GM21390 (cell line): ENCODE data around the gene C6orf132.

Experiments
- ATAC-seq: cut with Tn5 transposase; IDR thresholded peaks from one replicate; pipeline ENCODE4 v1.9.1; 2021; ENCODE audit not compliant: unreplicated experiment

The C6orf132 gene

GRCh38 chr6:42108071-42108470 is 34.3 kb downstream of the C6orf132 start:
- no peak for ATAC-seq

DNA sequence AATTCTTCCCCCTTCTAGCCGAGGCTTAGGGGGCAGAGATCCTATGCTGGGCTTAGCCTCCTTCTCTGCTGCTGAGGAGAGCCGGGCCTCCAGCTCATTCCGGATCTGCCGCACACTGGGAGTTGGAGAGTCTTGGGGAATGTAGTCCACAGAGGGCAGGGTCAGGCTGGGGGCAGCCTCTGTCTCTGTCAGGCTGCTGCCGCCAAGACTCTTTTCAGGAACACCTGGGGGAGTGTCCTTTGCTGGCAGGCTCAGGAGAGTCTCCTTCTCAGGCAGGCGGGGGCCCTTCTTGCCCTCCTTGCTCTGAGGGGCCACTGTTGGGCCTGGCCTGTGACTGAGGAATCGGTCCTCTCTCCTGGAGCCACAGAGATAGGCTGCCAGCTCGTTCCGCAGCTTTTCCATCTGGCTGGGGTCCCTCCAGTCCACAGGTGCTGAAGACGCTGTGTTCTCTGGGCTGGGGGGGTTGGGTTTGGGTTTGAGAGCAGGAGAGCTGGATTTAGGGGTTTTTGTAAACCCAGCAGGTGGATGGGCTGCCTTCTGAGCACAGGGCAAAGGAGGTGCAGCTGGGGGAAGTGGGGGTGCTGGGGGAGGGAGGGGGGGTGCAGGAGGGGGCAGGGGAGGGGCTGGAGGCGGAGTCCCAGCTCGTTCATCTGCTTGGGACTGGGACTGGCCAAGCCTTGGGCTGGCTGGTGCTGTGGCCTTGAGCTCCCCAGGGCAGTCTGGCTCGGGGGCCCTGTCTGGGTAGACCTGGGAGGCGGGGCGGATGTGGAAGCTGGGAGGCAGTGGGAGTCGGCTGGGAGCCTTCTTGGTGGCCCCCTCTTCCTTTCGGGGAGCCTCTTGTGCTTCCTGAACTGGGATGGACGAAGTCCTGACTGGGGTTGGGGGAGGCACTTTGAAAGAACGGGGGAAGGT is 36.1 kb downstream of the C6orf132 start:
- no peak for ATAC-seq

GRCh38 chr6:42105709-42106108 is 36.7 kb downstream of the C6orf132 start:
- no peak for ATAC-seq

- no peak for ATAC-seq
These were observed 37.2 kb downstream of the C6orf132 start for GRCh38 chr6:42105156-42105648.

GRCh38 chr6:42104804-42105125 is 37.7 kb downstream of the C6orf132 start:
- no peak for ATAC-seq

DNA sequence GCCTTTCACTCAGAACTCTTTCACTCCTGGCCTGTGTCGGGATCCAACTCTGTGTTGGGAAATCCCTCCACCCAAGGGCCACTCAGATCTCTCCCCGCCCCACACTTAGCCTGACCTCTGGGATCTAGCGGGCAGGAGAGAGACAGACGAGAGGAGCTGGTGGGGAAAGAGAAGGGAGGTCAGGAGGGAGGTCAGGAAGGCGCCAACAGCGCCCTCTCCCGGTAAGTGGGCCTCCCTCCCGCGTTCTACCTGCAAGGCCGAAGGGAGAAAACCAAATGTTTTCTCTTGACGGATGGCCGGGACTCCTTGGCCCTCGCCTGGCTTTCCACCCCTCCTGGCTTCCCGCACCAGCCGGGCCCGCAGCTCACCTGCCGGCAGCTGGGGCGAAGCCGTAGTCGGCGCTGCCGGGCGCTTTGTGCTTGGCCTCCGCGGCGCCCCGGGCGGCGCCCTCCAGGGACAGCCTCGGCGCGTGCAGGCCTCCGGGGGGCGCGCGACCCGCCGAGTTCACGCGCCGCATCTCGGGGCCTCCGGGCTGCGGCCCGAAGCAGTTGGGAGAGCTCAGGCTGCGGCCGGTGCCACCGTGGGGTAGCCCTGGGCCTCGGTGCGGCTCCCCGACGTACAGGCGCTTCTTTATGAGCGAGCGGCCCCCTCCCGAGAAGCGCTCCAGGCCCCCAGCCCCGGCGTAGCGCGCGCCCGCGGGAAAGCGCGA is 38.2 kb downstream of the C6orf132 start:
- peak; percentile 71 for ATAC-seq

GRCh38 chr6:42103753-42104094 is 38.7 kb downstream of the C6orf132 start:
- peak; percentile 17 for ATAC-seq

DNA sequence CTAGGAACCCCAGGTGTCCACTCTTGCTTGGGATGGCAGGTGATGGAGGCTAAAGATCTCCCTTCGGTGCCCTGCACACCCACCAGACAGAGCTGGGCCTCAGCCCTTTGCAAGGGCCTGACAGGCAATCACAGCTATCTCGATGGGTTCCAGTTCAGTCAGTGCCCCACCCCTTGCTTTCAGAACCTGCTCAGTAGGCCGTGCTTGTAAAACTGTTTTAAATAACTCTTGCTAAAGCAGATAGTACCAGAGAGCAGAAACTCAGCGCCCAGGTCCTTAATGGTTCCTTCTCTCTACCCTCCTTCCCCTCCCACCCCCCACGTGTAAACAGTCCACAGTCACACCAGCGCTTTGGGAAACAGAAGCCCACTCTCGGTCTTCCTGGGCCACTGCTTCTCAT is 39.2 kb downstream of the C6orf132 start:
- no peak for ATAC-seq

GRCh38 chr6:42101186-42101657 is 41.2 kb downstream of the C6orf132 start:
- ATAC-seq, result no peak

- ATAC-seq, result no peak
These were observed 42.2 kb downstream of the C6orf132 start for GRCh38 chr6:42100029-42100901.

GRCh38 chr6:42099340-42100028 is 42.9 kb downstream of the C6orf132 start:
- no peak for ATAC-seq

DNA sequence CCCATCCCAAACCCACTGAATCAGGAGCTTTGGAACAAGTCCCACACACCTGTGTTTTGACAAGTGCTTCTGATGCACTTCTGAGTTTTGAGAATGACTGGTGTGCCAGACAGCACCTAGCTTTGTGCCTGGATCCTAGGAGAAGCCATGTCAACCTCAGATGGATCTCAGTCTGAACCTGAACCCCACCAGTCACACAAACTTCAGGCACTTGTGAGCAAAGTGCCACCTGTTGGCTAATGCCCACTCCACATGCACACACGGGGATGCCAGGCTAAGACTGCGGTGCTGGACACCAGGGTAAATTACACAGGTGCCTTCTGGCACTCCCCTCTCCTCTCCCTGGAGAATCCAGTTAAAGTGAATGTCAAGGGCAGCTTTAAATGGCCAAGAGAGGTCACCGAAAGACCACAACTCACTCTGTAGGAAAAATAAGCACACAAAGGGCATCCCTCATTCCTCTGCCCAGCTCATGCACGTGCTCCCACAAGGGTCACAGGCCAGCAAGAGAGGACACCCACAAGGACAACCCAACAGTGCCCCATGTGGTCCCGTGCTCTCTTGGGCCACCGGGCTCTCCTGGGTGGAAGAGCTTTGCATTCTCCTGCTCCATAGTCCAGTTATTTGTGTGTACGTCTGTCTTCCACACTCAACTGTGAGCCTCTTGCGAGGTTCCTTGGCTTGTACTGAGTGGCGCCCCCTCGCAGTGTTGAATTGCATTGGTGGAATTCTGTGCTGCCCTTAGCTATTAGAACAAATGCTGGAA is 46.5 kb downstream of the C6orf132 start:
- ATAC-seq, result no peak

GRCh38 chr6:42095094-42095493 is 47.3 kb downstream of the C6orf132 start:
- no peak for ATAC-seq

DNA sequence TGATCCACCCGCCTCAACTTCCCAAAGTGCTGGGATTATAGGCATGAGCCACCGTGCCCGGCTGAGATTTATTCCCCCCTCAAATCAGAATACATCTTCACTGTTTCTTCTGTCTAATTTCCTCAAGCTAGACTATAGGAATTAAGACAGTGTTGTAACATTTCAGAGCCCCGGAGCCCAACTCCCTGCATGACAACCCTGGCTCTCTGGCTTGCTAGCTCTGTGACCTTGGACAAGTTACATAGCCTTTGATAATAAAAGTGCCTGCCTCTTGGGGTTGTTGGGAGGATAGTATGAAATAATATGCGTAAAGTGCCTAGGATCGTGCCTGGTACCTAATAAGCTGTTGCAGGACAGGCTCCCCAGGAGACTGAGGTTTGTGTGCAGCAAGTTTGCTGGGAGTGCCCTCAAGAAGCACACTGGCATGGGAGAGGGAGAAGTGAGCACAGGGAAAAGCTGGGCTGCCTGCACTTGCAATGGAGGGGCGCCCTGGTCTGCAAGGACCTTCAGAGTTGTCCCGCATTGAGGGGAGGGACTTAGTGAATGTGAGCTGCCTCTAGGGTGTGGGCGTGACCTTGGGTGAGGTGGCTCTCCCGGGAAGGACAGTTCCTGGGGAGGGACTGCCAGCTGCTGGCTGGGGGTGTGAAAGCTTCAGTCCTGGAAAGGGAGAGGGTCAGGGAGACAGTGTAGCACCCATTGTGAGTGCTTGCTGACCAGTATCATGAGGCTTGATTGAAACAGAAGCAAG is 48.7 kb downstream of the C6orf132 start:
- no peak for ATAC-seq

DNA sequence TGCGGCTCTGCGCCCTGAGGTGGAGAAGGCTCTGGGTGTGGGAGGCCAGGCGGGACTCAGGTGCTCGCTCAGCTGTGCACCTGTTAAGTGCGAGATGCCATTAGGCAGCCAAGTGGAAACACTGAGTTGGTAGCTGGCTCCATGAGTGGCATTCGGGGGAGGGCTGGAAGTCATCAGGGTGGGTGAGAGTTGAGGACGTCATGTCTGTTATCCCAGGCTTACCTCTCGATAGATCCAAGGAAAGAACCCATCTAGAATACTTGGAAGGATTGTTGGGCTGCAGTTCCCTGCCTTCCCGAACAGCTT is 50.7 kb downstream of the C6orf132 start:
- ATAC-seq, result no peak

DNA sequence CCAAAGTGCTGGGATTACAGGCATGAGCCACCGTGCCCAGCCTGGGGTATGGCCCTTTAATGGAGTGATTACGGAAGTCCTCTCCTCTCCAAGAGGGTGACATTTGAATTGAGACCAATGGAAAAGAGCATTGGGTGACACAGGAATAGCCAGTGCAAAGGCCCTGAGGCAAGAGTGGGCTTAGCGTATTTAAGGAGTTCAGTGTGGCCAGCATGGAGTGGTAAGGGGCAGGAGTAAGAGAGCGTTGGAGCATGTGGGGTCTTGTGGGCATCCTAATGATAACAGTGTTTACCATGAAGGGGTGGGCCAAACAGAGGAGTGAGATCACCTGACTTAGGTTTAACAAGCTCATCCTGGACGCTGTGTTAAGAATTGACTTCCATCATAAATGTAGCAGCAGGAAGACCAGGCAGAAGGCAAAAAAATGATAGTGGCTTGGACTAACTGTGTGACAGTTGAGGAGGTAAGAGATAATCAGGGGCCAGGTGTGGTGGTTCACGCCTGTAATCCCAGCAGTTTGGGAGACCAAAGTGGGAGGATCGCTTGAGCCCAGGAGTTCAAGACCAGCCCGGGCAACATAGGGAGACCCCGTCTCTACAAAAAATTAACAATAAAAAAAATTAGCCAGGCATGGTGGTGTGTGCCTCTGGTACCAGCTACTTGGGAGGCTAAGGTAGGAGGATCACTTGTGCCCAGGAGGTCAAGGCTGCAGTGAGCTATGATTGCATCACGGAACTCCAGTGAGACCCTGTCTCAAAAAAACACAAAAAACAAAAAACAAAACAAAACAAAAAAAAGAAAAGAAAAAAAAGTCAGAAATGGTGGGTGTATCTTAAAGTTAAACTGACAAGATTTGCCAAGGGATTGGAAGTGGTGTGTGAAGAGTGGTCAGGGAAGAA is 51.4 kb downstream of the C6orf132 start:
- no peak for ATAC-seq

DNA sequence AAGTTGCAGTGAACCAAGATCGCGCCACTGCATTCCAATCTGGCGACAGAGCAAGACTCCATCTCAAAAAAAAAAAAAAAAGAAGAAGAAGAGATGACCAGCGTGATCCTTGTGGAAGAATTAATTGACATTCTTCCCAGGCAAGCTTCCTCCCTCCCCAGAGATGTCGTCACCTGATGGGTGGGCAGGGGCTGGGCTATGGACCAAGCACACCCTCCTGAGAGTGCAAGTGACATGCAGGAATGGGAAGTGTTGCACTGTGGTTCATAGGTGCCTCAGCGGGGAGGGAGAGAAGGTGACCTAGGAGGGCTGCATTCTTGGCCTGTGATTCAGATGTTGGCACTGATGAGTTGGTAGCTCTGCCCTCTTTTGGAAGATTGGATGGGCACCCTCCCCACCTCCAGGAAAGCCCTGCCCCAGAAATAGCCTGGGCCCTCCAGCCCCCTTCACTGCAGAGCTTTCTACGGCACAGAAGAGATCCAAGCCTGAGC is 54.3 kb downstream of the C6orf132 start:
- no peak for ATAC-seq
